HG02973 (cell line): ENCODE measurements around the gene PRND.
"Not testable (repeated sequence)": the region's sequence is repeated elsewhere in the genome, so short reads cannot be mapped to it uniquely, and the experiment has no call there.

Experiments
- ATAC-seq: cut with Tn5 transposase; IDR thresholded peaks from one replicate; pipeline ENCODE4 v1.9.1; 2021; ENCODE audit warnings: moderate library complexity; ENCODE audit not compliant: unreplicated experiment

The PRND gene

GRCh38 chr20:4708036-4708435, 13.7 kb upstream of the PRND start:
- ATAC-seq, result no peak

GRCh38 chr20:4708856-4709255, 12.9 kb upstream of the PRND start:
- ATAC-seq, result no peak

GRCh38 chr20:4709261-4710105, 12.2 kb upstream of the PRND start:
- ATAC-seq, result no peak

GRCh38 chr20:4710106-4710475, 11.6 kb upstream of the PRND start:
- no peak for ATAC-seq

GRCh38 chr20:4711511-4711910, 10.2 kb upstream of the PRND start:
- ATAC-seq, result no peak

- no peak for ATAC-seq
Measured at GRCh38 chr20:4713401-4713800, 8.3 kb upstream of the PRND start.

GRCh38 chr20:4714818-4715217, 6.9 kb upstream of the PRND start:
- no peak for ATAC-seq

- ATAC-seq, result no peak
Measured at GRCh38 chr20:4717816-4718570, 3.7 kb upstream of the PRND start.

- no peak for ATAC-seq
Measured at GRCh38 chr20:4719190-4719589, 2.5 kb upstream of the PRND start.

- peak; percentile 92 for ATAC-seq
Measured at GRCh38 chr20:4720041-4720976, 1.4 kb upstream of the PRND start.

GRCh38 chr20:4720977-4721349, 746 bp upstream of the PRND start:
- ATAC-seq, result peak; percentile 4

GRCh38 chr20:4722571-4722970, 862 bp downstream of the PRND start:
- no peak for ATAC-seq

GRCh38 chr20:4722993-4723392, 1.3 kb downstream of the PRND start:
- ATAC-seq, result no peak

- ATAC-seq, result not testable (repeated sequence)
Measured at GRCh38 chr20:4723553-4723952, 1.8 kb downstream of the PRND start.

- ATAC-seq, result no peak
Measured at GRCh38 chr20:4724459-4725262, 3.0 kb downstream of the PRND start.

- no peak for ATAC-seq
Measured at GRCh38 chr20:4725263-4725550, 3.5 kb downstream of the PRND start.

- ATAC-seq, result no peak
Measured at GRCh38 chr20:4726710-4727397, 5.1 kb downstream of the PRND start.

GRCh38 chr20:4728120-4728760, 6.5 kb downstream of the PRND start:
- no peak for ATAC-seq

GRCh38 chr20:4729265-4729664, 7.6 kb downstream of the PRND start:
- no peak for ATAC-seq

GRCh38 chr20:4730780-4731179, 9.1 kb downstream of the PRND start:
- no peak for ATAC-seq
